ENCODE results near the gene E2F4.

E2F4 gene

GRCh38 chr16:67233596-67233995 is 41.6 kb downstream of the E2F4 start:
- no peak overlapping the region for H3K27ac ChIP-seq
- H3K36me3 ChIP-seq (replicated peaks) = peaks cover 88% of the 10 kb centered on the region
- DNase-seq = no peak
- H3K4me3 ChIP-seq (ENCODE audit: low read depth, low read length) = no peak overlapping the region
- TF ChIP-seq CTCF (IDR thresholded peaks at IDR 0.05; ENCODE audit: low read depth, low read length, missing control alignments) = no peak
- H3K27me3 ChIP-seq (replicated peaks) = no peaks in the 10 kb centered on the region
- in situ Hi-C loops (cut with HindIII; ENCODE audit: low pct_ligation_motif_present, low sequenced_read_pairs) = no loop called here

- H3K27ac ChIP-seq = no peak overlapping the region
- H3K27me3 ChIP-seq (replicated peaks) = no peaks in the 10 kb centered on the region
- peaks cover 88% of the 10 kb centered on the region for H3K36me3 ChIP-seq (replicated peaks)
- TF ChIP-seq CTCF (IDR thresholded peaks at IDR 0.05; ENCODE audit: low read depth, low read length, missing control alignments) = no peak
- no peak for DNase-seq
- in situ Hi-C loops (cut with HindIII; ENCODE audit: low pct_ligation_motif_present, low sequenced_read_pairs) = no loop called here
- no peak overlapping the region for H3K4me3 ChIP-seq (ENCODE audit: low read depth, low read length)
These were observed 42.2 kb downstream of the E2F4 start for GRCh38 chr16:67234180-67234597.

- peaks cover 75% of the 10 kb centered on the region for H3K36me3 ChIP-seq (replicated peaks)
- in situ Hi-C loops (cut with HindIII; ENCODE audit: low pct_ligation_motif_present, low sequenced_read_pairs) = no loop called here
- no peak for DNase-seq
- H3K27ac ChIP-seq = no peak overlapping the region
- TF ChIP-seq CTCF (IDR thresholded peaks at IDR 0.05; ENCODE audit: low read depth, low read length, missing control alignments) = no peak
- H3K27me3 ChIP-seq (replicated peaks) = no peaks in the 10 kb centered on the region
- no peak overlapping the region for H3K4me3 ChIP-seq (ENCODE audit: low read depth, low read length)
These were observed 44.0 kb downstream of the E2F4 start for GRCh38 chr16:67235816-67236562.

GRCh38 chr16:67236563-67237395 is 44.8 kb downstream of the E2F4 start:
- in situ Hi-C loops (cut with HindIII; ENCODE audit: low pct_ligation_motif_present, low sequenced_read_pairs) = no loop called here
- DNase-seq = peak; percentile 39
- no peak for TF ChIP-seq CTCF (IDR thresholded peaks at IDR 0.05; ENCODE audit: low read depth, low read length, missing control alignments)
- Histone ChIP-seq H3K36me3 (replicated peaks) (peaks cover 67% of the 10 kb centered on the region), H3K4me3 (ENCODE audit: low read depth, low read length) (no peak overlapping the region), H3K27ac (no peak overlapping the region), H3K27me3 (replicated peaks) (no peaks in the 10 kb centered on the region)

- no peak overlapping the region for H3K4me3 ChIP-seq (ENCODE audit: low read depth, low read length)
- DNase-seq = no peak
- peaks cover 61% of the 10 kb centered on the region for H3K36me3 ChIP-seq (replicated peaks)
- no peaks in the 10 kb centered on the region for H3K27me3 ChIP-seq (replicated peaks)
- in situ Hi-C loops (cut with HindIII; ENCODE audit: low pct_ligation_motif_present, low sequenced_read_pairs) = no loop called here
- no peak for TF ChIP-seq CTCF (IDR thresholded peaks at IDR 0.05; ENCODE audit: low read depth, low read length, missing control alignments)
- H3K27ac ChIP-seq = no peak overlapping the region
These were observed 45.7 kb downstream of the E2F4 start for GRCh38 chr16:67237396-67238277.
